Measurements from ENCODE around the gene ANAPC2. TPM values are rescaled to one million over a fixed set of nuclear protein-coding genes. Genes with fewer than 3 reads are reported as not detected.

Gene ANAPC2
- total RNA-seq, 2 donors from 2014 or later, result 56.9 to 63.5 TPM

DNA sequence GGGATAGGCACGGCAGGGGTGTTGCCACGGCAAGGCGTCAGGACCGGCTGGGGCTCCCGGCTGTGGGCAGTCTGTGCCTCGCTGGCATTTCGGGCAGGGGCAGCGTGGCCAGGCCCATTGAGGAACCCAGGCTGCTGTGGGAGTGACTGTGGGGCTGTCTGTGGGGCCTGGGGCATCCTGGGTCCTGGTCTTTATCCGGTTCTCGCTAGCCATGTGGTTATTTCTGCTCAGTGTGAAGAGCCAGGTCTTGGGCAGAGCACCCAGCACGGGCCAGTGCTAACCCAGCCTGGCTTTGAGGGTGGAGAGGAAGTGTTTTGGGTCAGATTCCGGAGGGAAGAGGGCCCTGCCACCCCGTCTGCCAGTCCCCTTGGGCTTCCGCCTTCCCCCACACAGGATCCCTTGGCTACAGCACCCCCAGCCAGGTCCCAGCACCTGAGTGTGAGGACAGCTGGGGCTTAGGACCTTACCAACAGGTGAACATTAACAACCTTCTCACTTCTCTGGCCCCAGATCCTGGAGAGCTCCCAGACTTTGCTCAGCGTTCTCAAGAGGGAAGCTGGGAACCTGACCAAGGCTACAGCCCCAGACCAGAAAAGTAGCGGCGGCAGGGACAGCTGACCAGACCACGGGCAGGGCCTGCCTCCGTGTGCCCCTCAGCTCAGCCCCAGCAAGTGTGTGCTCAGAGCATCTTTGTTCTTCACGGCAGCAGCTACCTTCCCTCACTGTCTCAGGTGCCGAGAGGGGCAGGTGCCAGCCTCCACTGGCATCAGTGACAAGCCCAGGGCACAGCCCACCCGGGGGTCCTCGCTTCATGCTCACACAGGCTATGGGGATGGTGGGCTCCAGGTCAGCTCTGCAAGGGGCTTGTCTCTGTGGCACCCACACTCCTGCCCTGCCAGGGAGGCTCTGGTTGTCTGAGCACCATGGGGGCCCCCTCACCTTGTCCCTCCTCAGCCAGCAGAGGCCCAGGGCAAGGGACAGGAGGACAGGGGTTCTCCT lies 1.2 kb upstream of the ANAPC2 start:
- Mint-ChIP-seq H3K4me3 (peak overlapping the region; percentile 93 to 94), H3K27me3 (ENCODE audit: low read depth) (no peaks in the 10 kb centered on the region), H3K36me3 (ENCODE audit: insufficient read depth in 2 of 2) (peaks cover 0 to 3% of the 10 kb centered on the region in 2 donors), H3K27ac (peak overlapping the region; percentile 82), H3K9me3 (no peaks in the 10 kb centered on the region), H3K4me1 (ENCODE audit: low read depth) (peaks cover 42% of the 10 kb centered on the region)
- ATAC-seq (replicated peaks in 1 of 2) (no peak), DNase-seq (no peak)

DNA sequence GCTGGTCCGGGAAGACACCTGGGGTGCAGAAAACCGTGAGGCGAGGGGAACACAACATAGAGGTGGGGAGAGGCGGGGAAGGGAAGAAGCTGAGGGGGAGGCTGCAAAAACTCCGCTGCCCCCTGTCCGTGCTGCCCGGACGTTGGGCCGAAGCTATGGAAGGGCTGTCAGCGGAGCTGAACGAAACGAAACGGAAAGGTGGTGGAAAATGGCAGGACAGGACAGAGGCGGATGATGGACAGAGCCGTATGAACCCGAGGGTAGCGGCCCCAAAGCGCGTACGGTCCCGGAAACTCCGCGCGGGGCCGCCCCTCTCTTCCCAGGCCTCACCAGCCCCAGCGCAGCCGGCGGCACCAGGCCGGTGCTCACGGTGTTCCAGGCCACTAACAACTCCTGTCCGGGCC lies 272 bp downstream of the ANAPC2 start:
- Mint-ChIP-seq H3K27ac (peak overlapping the region; percentile 89), H3K4me3 (peak overlapping the region; percentile 90 to 94), H3K9me3 (no peaks in the 10 kb centered on the region), H3K27me3 (ENCODE audit: low read depth) (no peaks in the 10 kb centered on the region), H3K4me1 (ENCODE audit: low read depth) (peaks cover 42% of the 10 kb centered on the region), H3K36me3 (ENCODE audit: insufficient read depth in 2 of 2) (peaks cover 3 to 4% of the 10 kb centered on the region in 2 donors)
- ATAC-seq (replicated peaks in 1 of 2) (peak; percentile 14 to 16), DNase-seq (no peak)

DNA sequence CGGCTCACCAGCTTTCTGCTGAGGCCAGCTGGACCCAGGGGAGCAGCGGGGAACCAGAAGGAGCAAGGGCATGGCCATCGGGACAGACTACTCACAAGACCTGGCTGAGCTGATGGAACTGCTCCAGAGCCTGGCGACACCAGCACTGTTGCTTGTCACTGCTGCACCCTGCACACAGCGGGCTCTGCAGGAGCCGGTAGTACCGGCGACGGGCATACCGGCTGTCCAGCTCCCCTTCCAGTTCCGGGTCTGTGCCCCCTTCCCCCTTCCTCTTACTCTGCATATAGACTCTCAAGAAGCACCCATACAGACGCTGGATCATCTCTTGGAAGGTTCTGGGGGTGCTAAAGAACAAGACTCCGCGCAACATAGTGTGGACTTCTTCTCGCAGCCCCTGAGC lies 974 bp downstream of the ANAPC2 start:
- Mint-ChIP-seq H3K27me3 (ENCODE audit: low read depth) (no peaks in the 10 kb centered on the region), H3K9me3 (no peaks in the 10 kb centered on the region), H3K4me1 (ENCODE audit: low read depth) (peaks cover 42% of the 10 kb centered on the region), H3K36me3 (ENCODE audit: insufficient read depth in 2 of 2) (peaks cover 3 to 4% of the 10 kb centered on the region in 2 donors), H3K27ac (peak overlapping the region; percentile 65), H3K4me3 (peak overlapping the region; percentile 90 to 94)
- DNase-seq, result no peak
- no peak for ATAC-seq (replicated peaks in 1 of 2)

DNA sequence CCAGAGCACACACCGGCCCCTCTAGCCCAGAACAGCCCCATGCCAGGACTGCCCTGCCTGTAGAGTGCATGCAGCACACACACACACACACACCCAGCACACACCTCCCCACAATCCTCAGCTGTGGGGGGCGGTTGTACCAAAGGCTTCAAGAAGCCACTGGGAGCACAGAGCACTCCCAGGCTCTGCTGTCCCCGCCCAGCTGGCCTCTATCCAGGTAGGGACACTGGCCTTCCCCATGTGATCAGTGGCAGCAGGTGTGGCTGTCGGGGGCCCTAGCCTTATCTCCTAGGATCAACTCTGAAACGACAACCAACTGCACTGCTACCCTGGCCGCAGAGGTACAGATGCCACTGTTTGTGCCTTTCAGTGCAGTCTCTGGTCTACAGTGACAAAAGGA lies 2.0 kb downstream of the ANAPC2 start:
- H3K27me3 Mint-ChIP-seq (ENCODE audit: low read depth), result no peaks in the 10 kb centered on the region
- H3K4me3 Mint-ChIP-seq, result peak overlapping the region; percentile 90 to 94
- peaks cover 7% of the 10 kb centered on the region in 2 donors for H3K36me3 Mint-ChIP-seq (ENCODE audit: insufficient read depth in 2 of 2)
- H3K27ac Mint-ChIP-seq, result no peak overlapping the region
- ATAC-seq (replicated peaks in 1 of 2) (no peak), DNase-seq (no peak)
- peaks cover 42% of the 10 kb centered on the region for H3K4me1 Mint-ChIP-seq (ENCODE audit: low read depth)
- no peaks in the 10 kb centered on the region for H3K9me3 Mint-ChIP-seq

DNA sequence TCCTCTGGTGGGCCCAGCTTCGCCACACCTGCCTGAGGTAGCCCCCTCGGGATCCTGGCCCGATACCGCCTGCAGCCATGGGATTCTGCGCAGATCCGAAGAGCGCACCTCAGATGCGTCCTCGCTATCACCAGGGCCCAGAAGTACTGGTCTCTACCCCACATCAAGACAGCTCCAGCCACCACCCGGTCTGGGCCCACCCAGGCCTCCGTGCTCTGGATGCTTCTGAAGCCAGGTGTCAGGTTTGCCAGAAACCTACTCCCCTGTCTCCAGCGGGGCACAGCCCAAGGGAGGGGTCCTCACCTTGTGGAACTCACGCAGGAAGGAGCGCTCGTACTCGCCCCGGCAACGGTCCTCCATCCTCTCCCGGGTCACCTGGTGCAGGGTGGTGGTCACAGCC lies 2.4 kb downstream of the ANAPC2 start:
- no peaks in the 10 kb centered on the region for H3K9me3 Mint-ChIP-seq
- ATAC-seq (replicated peaks in 1 of 2) (no peak), DNase-seq (no peak)
- no peak overlapping the region for H3K4me3 Mint-ChIP-seq
- no peaks in the 10 kb centered on the region for H3K27me3 Mint-ChIP-seq (ENCODE audit: low read depth)
- peaks cover 7% of the 10 kb centered on the region in 2 donors for H3K36me3 Mint-ChIP-seq (ENCODE audit: insufficient read depth in 2 of 2)
- H3K4me1 Mint-ChIP-seq (ENCODE audit: low read depth), result peaks cover 39% of the 10 kb centered on the region
- no peak overlapping the region for H3K27ac Mint-ChIP-seq

DNA sequence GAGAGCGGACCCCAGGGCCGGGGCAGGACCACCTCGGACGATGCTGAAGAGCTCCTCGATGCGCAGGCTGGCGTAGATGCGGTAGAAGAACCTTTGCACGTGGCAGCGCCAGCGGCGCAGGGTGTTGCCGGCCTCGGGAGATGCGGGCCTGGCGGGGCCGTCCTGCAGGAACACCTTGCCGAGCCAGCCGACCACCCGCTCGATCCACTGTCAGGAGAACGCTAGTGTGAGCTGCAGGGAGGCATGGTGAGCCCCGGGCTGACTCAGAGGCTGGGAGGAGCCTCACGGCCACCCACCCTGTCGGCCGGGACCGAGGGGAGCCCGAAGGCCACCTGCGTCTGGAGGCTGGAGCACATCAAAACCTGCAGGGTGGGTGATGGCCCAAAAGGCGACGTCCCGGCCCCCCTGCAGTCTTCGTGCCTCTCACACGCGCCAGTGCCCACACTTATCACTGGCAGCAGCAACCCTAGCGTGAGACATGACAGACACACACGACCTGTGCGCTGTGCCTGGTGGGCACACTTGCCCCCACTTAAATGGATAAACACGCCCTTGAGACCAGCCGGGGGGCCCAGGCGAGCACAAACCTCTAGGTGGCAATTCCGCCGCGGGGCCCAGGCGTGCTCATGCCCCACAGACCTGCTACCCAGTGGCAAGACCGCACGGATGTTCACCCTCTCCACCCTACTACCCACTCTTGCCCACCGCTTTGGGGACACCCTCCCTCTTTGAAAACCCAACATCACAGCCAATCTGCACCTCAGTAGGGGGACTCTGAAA lies 3.3 kb downstream of the ANAPC2 start:
- Mint-ChIP-seq H3K4me1 (ENCODE audit: low read depth) (peaks cover 32% of the 10 kb centered on the region), H3K9me3 (no peaks in the 10 kb centered on the region), H3K36me3 (ENCODE audit: insufficient read depth in 2 of 2) (peaks cover 3 to 7% of the 10 kb centered on the region in 2 donors), H3K27ac (no peak overlapping the region), H3K4me3 (no peak overlapping the region), H3K27me3 (ENCODE audit: low read depth) (no peaks in the 10 kb centered on the region)
- ATAC-seq (replicated peaks in 1 of 2) (no peak), DNase-seq (no peak)

DNA sequence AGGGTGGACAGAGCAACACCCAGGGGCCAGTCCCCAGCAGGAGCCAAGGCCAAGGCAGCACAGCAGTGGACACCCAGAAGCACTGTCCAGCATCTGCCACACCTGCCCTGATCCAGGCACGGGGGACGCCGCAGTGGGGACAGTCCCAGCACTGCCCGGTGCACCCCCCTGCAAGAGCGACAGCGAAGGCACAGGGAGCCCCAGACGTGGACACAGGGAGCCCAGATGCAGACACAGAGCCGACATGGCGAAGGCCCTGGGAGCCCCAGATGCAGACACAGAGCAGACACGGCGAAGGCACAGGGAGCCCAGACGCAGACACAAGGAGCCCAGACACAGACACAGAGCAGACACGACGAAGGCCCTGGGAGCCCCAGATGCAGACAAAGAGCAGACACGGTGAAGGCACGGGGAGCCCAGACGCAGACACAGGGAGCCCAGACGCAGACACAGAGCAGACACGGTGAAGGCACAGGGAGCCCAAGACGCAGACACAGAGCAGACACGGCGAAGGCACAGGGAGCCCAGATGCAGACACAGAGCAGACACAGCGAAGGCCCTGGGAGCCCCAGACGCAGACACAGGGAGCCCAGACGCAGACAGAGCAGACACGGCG lies 4.3 kb downstream of the ANAPC2 start:
- no peak overlapping the region for H3K4me3 Mint-ChIP-seq

DNA sequence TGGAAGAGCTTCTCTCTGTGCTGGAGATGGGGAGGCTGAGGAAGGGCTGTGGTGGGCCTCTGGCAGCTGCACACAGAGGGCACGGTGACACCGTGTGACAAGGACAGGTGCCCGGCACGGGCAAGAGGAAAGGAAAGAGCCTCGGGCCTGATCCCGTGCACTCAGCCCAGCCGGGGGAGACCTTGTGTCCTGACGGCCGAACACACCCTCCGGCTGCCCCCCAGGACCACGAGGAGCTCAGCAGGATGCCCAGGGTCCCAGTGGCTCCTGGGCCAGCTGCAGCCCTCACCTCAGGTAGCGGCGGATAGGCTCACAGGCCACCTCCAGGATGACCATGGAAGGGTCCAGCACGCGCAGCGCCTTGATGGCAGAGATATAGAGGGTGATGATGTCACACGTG lies 5.5 kb downstream of the ANAPC2 start:
- Mint-ChIP-seq H3K27me3 (ENCODE audit: low read depth) (no peaks in the 10 kb centered on the region), H3K9me3 (no peaks in the 10 kb centered on the region), H3K36me3 (ENCODE audit: insufficient read depth in 2 of 2) (peaks cover 3 to 7% of the 10 kb centered on the region in 2 donors), H3K4me3 (no peak overlapping the region), H3K27ac (no peak overlapping the region), H3K4me1 (ENCODE audit: low read depth) (peaks cover 19% of the 10 kb centered on the region)
- DNase-seq (no peak), ATAC-seq (replicated peaks in 1 of 2) (no peak)

More for the DNA sequence above, 4.3 kb downstream of the ANAPC2 start:
- Mint-ChIP-seq H3K27ac (no peak overlapping the region), H3K36me3 (ENCODE audit: insufficient read depth in 2 of 2) (peaks cover 3 to 7% of the 10 kb centered on the region in 2 donors), H3K4me1 (ENCODE audit: low read depth) (peaks cover 22% of the 10 kb centered on the region), H3K9me3 (no peaks in the 10 kb centered on the region), H3K27me3 (ENCODE audit: low read depth) (no peaks in the 10 kb centered on the region)
- DNase-seq, result no peak
- ATAC-seq (replicated peaks in 1 of 2), result no peak

DNA sequence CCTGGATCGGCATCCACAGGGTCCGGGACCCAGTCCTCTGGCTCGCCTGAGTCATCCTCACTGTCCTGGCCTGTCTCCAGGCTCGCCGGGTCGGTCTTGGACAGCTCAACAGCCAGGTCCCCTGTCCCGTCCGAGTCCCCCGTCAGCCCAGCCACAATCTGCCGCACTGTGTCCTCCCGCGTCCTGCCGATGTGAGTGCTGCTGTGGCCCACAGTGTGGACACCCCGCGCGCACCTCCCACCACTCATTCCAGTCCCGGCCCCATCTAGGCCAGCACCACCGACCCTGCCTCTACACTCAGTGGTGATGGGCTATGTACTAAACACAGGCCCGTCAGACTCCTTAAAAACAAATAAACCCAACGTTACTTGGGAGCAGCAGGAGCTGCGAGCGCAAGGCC lies 6.7 kb downstream of the ANAPC2 start:
- no peaks in the 10 kb centered on the region for H3K9me3 Mint-ChIP-seq

DNA sequence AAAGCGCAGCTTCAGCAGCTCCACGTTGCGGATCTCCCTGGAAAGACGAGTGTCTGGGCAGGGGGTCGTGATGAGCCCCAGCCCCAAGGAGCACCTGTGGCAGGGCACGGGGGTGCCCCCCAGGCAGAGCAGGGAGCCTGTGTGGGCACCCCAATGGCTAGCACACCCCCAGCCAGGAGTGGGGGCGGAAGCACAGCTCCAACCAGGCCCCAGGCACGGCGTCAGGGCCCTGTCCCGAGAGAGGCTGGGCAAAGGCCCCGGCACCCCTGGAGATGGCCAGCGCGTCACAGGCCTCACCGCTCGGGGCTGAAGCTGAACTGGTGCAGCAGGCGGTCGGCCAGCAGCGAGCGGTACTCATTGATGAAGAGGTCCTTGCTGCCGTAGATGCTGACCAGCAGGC lies 7.9 kb downstream of the ANAPC2 start:
- Mint-ChIP-seq H3K4me1 (ENCODE audit: low read depth) (no peaks in the 10 kb centered on the region), H3K9me3 (no peaks in the 10 kb centered on the region), H3K36me3 (ENCODE audit: insufficient read depth in 2 of 2) (peaks cover 3 to 7% of the 10 kb centered on the region in 2 donors), H3K27ac (no peak overlapping the region), H3K27me3 (ENCODE audit: low read depth) (no peaks in the 10 kb centered on the region), H3K4me3 (no peak overlapping the region)
- DNase-seq (no peak), ATAC-seq (replicated peaks in 1 of 2) (no peak)

More for the DNA sequence above, 6.7 kb downstream of the ANAPC2 start:
- Mint-ChIP-seq H3K27ac (no peak overlapping the region), H3K4me1 (ENCODE audit: low read depth) (peaks cover 8% of the 10 kb centered on the region), H3K36me3 (ENCODE audit: insufficient read depth in 2 of 2) (peaks cover 3 to 7% of the 10 kb centered on the region in 2 donors), H3K27me3 (ENCODE audit: low read depth) (no peaks in the 10 kb centered on the region), H3K4me3 (no peak overlapping the region)
- DNase-seq, result no peak
- ATAC-seq (replicated peaks in 1 of 2), result no peak

DNA sequence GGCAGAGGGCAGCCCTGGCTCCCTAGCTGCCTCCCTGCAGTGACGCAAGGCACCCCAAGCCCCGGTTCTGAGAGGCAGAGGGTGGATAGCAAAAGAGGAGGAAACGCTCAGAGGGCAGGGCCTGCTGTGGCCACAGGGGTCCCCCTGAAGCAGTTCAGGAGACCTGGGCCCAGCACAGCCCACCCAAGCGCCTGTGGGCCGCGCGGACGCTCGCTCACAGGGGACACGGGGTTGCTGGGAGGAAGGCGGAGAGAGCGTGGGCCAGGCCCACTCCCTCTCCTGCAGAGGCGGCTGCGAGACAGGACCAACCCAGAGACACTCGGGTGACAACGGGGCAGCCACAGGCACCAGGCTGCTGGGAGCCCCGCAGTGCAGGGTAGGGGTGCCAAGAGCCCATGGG lies 8.6 kb downstream of the ANAPC2 start:
- DNase-seq (no peak), ATAC-seq (replicated peaks in 1 of 2) (no peak)
- peaks cover 3 to 7% of the 10 kb centered on the region in 2 donors for H3K36me3 Mint-ChIP-seq (ENCODE audit: insufficient read depth in 2 of 2)
- H3K27ac Mint-ChIP-seq, result no peak overlapping the region
- H3K4me3 Mint-ChIP-seq, result no peak overlapping the region
- H3K9me3 Mint-ChIP-seq, result no peaks in the 10 kb centered on the region
- H3K4me1 Mint-ChIP-seq (ENCODE audit: low read depth), result no peaks in the 10 kb centered on the region
- no peaks in the 10 kb centered on the region for H3K27me3 Mint-ChIP-seq (ENCODE audit: low read depth)

DNA sequence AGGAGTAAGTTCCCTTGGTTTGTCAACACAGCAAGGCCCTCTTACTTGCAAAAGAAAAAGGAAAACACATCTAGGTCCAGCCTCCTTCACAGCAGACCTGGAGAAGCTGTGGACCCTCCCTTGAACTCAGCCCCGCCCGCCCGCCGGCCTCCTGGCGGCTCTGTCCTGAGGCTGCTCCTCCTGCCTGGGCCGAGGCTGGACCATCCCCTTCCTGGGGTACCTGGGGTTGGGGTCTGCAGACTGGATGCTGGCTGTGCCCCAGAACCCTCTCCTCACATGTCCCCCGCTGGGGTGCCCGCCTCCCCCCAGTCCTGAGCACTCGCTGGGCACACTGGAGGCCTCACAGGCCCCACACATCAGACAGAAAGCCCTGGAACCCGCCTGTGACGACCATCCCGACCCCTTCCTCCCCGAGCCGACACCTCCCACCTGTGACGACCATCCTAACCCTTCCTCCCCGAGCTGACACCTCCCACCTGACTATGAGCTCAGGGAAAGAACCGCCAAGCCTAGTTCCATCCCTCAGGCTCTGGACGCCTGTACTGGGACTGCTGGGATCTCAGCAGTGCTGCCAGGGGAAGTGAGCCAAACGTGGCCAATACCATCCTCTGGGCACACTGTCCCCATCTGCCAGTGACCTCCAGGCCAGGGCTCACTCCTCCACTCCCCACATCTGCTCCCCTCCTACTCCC lies 9.3 kb downstream of the ANAPC2 start:
- ATAC-seq (replicated peaks in 1 of 2) (no peak), DNase-seq (no peak)
- no peaks in the 10 kb centered on the region for H3K27me3 Mint-ChIP-seq (ENCODE audit: low read depth)
- H3K4me3 Mint-ChIP-seq, result no peak overlapping the region
- H3K4me1 Mint-ChIP-seq (ENCODE audit: low read depth), result no peaks in the 10 kb centered on the region
- H3K36me3 Mint-ChIP-seq (ENCODE audit: insufficient read depth in 2 of 2), result peaks cover 3% of the 10 kb centered on the region in 2 donors
- H3K27ac Mint-ChIP-seq, result no peak overlapping the region
- H3K9me3 Mint-ChIP-seq, result no peaks in the 10 kb centered on the region

Data from activated T-cell treated with anti-CD3 and anti-CD28 coated beads, Interleukin-2, amount 50 U/mL, for 72 hours (primary cell).